Measurements from ENCODE around the gene CR1L. TPM values are rescaled to one million over a fixed set of nuclear protein-coding genes. Genes with fewer than 3 reads are reported as not detected.
"Not testable (repeated sequence)": the region's sequence is repeated elsewhere in the genome, so short reads cannot be mapped to it uniquely, and the experiment has no call there.

The CR1L gene
- polyA plus RNA-seq, 1 donor = 0.45 TPM

DNA sequence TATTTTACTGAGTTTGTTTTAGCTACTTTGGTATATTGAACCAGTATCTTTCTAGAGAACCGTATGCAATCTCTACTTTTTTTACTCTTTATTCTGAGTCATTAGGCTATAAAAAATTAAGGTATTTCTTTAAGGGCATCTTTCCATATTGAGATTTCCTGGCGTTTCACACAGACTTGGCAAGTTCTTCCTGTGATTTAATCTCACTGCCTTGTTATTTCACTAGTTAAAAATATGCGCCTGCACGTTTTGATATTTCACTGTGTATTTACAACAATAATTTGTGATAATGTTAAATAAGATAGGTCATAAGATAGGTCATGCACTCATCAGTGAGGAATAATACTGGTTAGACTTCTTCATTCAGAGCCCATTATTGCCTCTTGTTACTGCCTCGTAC is 16.2 kb upstream of the CR1L start:
- no peak overlapping the region for H3K27ac ChIP-seq (ENCODE audit: low read length)
- H3K4me3 ChIP-seq (ENCODE audit: low read length) = no peak overlapping the region
- H3K4me1 ChIP-seq (ENCODE audit: control insufficient read depth, insufficient read depth, low read length) = no peaks in the 10 kb centered on the region
- no peaks in the 10 kb centered on the region for H3K27me3 ChIP-seq (ENCODE audit: control insufficient read depth, insufficient read depth, low read length)
- no peaks in the 10 kb centered on the region for H3K9me3 ChIP-seq (ENCODE audit: control insufficient read depth, low read depth, low read length)
- 93% methylated on average over 3 of the region's 5 CpGs for WGBS (ENCODE audit: insufficient coverage, low lambda C conversion rate)
- DNase-seq = no peak
- H3K36me3 ChIP-seq (ENCODE audit: control insufficient read depth, insufficient read depth, low read length) = no peaks in the 10 kb centered on the region

DNA sequence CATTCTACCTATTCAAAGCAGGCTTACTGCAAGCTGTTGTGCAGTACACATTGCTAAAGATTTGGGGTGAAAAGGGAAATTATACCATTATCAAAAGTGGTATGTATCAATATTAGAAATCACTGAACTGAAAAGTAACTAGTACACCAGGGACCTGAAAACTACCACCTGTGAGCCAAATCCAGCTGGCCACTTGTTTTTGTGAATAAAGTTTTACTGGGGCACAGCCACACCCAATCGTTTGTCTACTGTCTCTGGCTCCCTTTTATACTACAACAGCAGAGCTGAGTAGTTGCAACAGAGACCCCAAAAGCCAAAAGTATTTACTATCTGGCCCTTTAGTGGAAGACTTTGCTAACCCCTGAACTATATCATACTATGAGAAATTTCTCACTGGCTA is 13.8 kb upstream of the CR1L start:
- WGBS (ENCODE audit: insufficient coverage, low lambda C conversion rate) = no CpG with 5 or more reads among the region's 1 CpG
- no peak for DNase-seq
- Histone ChIP-seq H3K27me3 (ENCODE audit: control insufficient read depth, insufficient read depth, low read length) (no peaks in the 10 kb centered on the region), H3K4me1 (ENCODE audit: control insufficient read depth, insufficient read depth, low read length) (peaks cover 6% of the 10 kb centered on the region), H3K9me3 (ENCODE audit: control insufficient read depth, low read depth, low read length) (no peaks in the 10 kb centered on the region), H3K27ac (ENCODE audit: low read length) (no peak overlapping the region), H3K4me3 (ENCODE audit: low read length) (no peak overlapping the region), H3K36me3 (ENCODE audit: control insufficient read depth, insufficient read depth, low read length) (no peaks in the 10 kb centered on the region)

DNA sequence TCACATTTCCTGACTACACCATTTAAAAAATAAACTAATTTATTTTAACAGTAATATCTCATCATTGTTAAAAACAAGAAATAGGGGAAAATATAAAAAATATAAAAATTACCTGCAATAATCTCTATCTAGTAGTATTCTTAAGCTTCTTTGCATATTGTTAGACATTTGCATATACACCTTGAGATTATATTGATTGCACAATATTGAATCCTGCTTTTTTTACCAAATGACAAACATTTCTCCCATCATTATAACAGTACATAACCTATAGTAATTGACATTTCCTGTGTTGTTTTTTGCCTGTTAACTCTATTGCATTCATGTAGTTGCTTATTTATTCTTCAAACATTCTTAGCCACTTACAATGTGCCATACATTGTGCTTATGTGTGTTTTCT is 11.7 kb upstream of the CR1L start:
- no peak for DNase-seq
- H3K4me1 ChIP-seq (ENCODE audit: control insufficient read depth, insufficient read depth, low read length) = peaks cover 6% of the 10 kb centered on the region
- no peak overlapping the region for H3K27ac ChIP-seq (ENCODE audit: low read length)
- no peaks in the 10 kb centered on the region for H3K36me3 ChIP-seq (ENCODE audit: control insufficient read depth, insufficient read depth, low read length)
- no peak overlapping the region for H3K4me3 ChIP-seq (ENCODE audit: low read length)
- H3K9me3 ChIP-seq (ENCODE audit: control insufficient read depth, low read depth, low read length) = no peaks in the 10 kb centered on the region
- no peaks in the 10 kb centered on the region for H3K27me3 ChIP-seq (ENCODE audit: control insufficient read depth, insufficient read depth, low read length)

DNA sequence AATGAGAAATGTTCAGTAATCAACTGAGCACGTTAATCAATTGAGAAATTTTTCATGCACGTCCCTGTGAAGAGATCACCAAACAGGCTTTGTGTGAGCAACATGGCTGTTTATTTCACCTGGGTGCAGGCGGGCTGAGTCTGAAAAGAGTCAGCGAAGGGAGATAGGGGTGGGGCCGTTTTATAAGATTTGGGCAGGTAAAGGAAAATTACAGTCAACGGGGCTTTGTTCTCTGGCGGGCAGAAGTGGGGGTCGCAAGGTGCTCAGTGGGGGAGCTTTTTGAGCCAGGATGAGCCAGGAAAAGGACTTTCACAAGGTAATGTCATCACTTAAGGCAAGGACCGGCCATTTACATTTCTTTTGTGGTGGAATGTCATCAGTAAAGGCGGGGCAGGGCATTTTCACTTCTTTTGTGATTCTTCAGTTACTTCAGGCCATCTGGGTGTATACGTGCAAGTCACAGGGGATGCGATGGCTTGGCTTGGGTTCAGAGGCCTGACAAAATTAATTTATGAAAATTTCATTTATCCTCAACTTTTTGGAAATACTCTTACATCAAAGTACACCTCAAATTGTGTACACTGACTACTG is 11.1 kb upstream of the CR1L start:
- not testable (repeated sequence) for H3K4me3 ChIP-seq (ENCODE audit: low read length); H3K36me3 ChIP-seq (ENCODE audit: control insufficient read depth, insufficient read depth, low read length); DNase-seq; H3K9me3 ChIP-seq (ENCODE audit: control insufficient read depth, low read depth, low read length); H3K4me1 ChIP-seq (ENCODE audit: control insufficient read depth, insufficient read depth, low read length); H3K27me3 ChIP-seq (ENCODE audit: control insufficient read depth, insufficient read depth, low read length); H3K27ac ChIP-seq (ENCODE audit: low read length)
- WGBS (ENCODE audit: insufficient coverage, low lambda C conversion rate) = 93% methylated on average over 3 of the region's 12 CpGs

DNA sequence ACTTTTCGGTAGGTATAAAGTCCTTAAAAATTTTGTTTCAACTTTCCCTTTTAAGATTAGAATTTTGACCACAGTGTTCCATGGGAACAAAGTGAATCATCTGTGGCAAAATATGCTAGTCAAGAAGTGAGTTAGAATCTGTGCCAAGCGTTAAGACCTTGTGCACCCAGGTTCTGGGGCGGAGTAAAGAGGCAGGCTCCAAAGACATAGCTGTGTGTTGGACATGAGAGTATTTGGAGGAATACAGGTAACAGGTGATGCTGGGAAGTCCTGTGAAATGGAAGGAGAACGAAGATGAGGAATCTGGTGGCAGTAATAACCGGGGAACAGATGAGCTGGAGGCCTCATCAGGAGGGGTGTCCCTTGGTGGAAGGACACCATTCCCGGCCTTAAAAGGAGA is 10.6 kb upstream of the CR1L start:
- H3K4me1 ChIP-seq (ENCODE audit: control insufficient read depth, insufficient read depth, low read length); H3K9me3 ChIP-seq (ENCODE audit: control insufficient read depth, low read depth, low read length); DNase-seq; H3K27me3 ChIP-seq (ENCODE audit: control insufficient read depth, insufficient read depth, low read length); H3K36me3 ChIP-seq (ENCODE audit: control insufficient read depth, insufficient read depth, low read length); H3K4me3 ChIP-seq (ENCODE audit: low read length); H3K27ac ChIP-seq (ENCODE audit: low read length): not testable (repeated sequence)
- WGBS (ENCODE audit: insufficient coverage, low lambda C conversion rate) = 100% methylated on average over 1 of the region's 6 CpGs

DNA sequence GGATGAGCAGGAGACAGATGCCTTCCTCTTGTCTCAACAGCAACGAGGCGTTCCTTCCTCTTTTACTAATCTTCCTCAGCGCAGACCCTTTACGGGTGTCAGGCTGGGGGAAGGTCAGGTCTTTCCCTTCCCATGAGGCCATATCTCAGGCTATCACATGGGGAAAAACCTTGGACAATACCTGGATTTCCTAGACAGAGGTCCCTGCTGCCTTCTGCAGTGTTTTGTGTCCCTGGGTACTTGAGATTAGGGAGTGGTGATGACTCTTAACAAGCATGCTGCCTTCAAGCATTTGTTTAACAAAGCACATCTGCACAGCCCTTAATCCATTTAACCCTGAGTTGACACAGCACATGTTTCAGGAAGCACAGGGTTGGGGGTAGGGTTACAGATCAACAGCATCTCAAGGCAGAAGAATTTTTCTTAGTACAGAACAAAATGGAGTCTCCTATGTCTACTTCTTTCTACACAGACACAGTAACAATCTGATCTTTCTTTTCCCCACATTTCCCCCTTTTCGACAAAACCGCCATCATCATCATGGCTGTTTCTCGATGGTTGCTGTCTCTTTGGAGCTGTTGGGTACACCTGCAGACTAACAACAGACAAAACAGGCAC is 9.3 kb upstream of the CR1L start:
- WGBS (ENCODE audit: insufficient coverage, low lambda C conversion rate) = 100% methylated on average over 1 of the region's 7 CpGs
- not testable (repeated sequence) for H3K4me3 ChIP-seq (ENCODE audit: low read length); H3K27me3 ChIP-seq (ENCODE audit: control insufficient read depth, insufficient read depth, low read length); H3K36me3 ChIP-seq (ENCODE audit: control insufficient read depth, insufficient read depth, low read length); H3K27ac ChIP-seq (ENCODE audit: low read length); H3K4me1 ChIP-seq (ENCODE audit: control insufficient read depth, insufficient read depth, low read length); DNase-seq; H3K9me3 ChIP-seq (ENCODE audit: control insufficient read depth, low read depth, low read length)

DNA sequence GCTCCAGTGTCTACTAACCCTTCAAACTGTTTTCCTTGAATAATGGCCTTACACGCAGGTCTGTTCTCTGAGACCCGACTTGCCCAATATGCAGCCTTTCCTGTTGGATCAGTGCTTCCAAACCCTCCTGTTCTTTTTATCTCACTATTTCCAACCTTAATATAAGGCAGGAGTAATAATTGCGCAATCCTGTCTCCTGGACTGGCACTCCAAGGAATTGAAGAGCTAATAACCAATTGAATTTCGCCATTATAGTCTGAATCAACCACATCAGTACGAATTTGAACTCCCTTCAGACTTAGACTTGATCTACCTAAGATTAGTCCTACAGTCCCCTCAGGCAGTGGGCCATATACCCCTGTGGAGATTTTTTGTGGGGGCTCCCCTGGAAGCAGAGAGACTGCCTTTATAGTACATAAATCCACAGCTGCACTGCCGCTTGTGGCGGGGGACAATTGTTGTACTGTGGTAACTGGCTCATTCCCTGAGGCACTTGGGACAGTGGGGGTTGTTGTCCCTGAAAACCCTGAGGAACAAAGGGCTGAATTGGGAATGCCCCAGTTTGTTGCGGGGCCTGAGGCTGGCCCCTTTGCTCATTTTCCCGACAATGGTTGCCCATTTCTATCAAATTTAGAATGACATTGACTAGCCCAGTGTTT is 6.3 kb upstream of the CR1L start:
- H3K4me1 ChIP-seq (ENCODE audit: control insufficient read depth, insufficient read depth, low read length); H3K36me3 ChIP-seq (ENCODE audit: control insufficient read depth, insufficient read depth, low read length); H3K4me3 ChIP-seq (ENCODE audit: low read length); H3K27me3 ChIP-seq (ENCODE audit: control insufficient read depth, insufficient read depth, low read length); H3K27ac ChIP-seq (ENCODE audit: low read length); H3K9me3 ChIP-seq (ENCODE audit: control insufficient read depth, low read depth, low read length); DNase-seq: not testable (repeated sequence)
- WGBS (ENCODE audit: insufficient coverage, low lambda C conversion rate) = 87% methylated on average over 3 of the region's 9 CpGs

DNA sequence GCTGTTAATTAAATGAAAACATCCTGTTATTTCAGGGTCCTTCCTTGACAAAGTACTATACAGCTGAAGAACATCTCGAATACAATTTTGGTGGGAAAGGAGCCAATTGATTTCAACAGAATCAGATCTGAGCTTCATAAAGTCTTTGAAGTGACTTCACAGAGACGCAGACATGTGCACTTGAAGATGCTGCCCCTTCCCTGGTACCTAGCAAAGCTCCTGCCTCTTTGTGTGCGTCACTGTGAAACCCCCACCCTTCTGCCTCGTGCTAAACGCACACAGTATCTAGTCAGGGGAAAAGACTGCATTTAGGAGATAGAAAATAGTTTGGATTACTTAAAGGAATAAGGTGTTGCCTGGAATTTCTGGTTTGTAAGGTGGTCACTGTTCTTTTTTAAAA is 5.6 kb upstream of the CR1L start:
- WGBS (ENCODE audit: insufficient coverage, low lambda C conversion rate) = no CpG with 5 or more reads among the region's 5 CpGs
- H3K27ac ChIP-seq (ENCODE audit: low read length); H3K4me3 ChIP-seq (ENCODE audit: low read length); H3K9me3 ChIP-seq (ENCODE audit: control insufficient read depth, low read depth, low read length); H3K4me1 ChIP-seq (ENCODE audit: control insufficient read depth, insufficient read depth, low read length); H3K27me3 ChIP-seq (ENCODE audit: control insufficient read depth, insufficient read depth, low read length); DNase-seq; H3K36me3 ChIP-seq (ENCODE audit: control insufficient read depth, insufficient read depth, low read length): not testable (repeated sequence)

DNA sequence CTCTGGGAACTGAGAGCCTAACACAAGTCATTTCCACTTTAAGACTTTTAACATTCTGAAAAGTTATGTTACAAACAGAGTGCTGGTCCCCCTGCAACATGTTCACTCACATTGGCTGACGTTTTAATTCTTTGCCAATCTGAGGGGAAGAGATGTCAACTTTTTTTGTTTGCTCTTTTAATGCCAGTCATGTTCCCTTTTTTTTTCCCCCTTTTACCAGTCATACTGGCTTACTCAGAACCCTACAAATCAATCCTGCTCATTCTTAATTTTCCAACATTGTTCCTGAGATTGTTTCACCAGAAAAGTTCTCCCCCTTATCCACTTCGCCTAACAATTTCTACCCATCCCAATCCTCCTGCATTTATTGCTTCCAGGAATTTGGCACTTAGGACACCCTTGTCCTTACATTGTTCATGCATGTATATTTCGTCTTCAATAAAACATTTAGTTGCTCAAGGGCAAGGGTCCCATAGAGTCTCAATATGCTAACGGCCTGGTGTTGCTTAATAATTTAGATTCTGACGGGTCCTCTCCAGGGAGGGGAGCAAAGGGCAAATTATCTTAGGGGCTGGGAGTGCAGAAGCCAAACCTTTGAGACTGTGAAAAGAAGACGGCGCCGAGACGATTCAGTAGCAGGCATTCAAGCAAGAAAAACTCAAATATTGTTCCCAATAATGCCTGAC is 624 bp upstream of the CR1L start:
- Histone ChIP-seq H3K9me3 (ENCODE audit: control insufficient read depth, low read depth, low read length) (no peaks in the 10 kb centered on the region), H3K4me1 (ENCODE audit: control insufficient read depth, insufficient read depth, low read length) (peaks cover 12% of the 10 kb centered on the region), H3K27ac (ENCODE audit: low read length) (no peak overlapping the region), H3K36me3 (ENCODE audit: control insufficient read depth, insufficient read depth, low read length) (no peaks in the 10 kb centered on the region), H3K27me3 (ENCODE audit: control insufficient read depth, insufficient read depth, low read length) (peaks cover 12% of the 10 kb centered on the region), H3K4me3 (ENCODE audit: low read length) (no peak overlapping the region)
- no peak for DNase-seq
- 46% methylated on average over 3 of the region's 9 CpGs for WGBS (ENCODE audit: insufficient coverage, low lambda C conversion rate)

DNA sequence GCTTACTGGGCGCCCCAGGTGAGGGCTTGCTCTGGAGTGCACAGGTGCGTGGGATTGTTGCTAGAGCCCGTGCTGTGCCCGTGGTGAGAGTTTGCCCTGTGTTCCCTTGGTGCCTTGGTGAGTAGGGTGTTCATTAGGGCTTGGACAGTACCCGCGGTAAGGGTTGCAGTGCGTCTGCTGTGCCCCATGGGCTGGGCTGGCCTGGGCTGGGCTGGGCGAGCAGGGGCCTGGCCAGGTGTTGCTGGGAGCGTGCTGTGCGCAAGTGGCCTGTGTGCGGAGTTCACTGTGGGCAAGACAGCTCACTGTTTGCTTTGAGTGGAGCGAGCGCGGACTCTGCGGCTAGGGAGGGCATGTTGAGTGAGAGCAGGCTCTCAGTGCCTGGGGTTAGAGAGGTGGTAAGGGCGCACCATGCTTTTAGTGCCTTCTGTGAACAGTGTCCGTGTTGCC is 725 bp downstream of the CR1L start:
- WGBS (ENCODE audit: insufficient coverage, low lambda C conversion rate) = no CpG with 5 or more reads among the region's 17 CpGs
- DNase-seq = no peak
- no peak overlapping the region for H3K27ac ChIP-seq (ENCODE audit: low read length)
- peaks cover 16% of the 10 kb centered on the region for H3K4me1 ChIP-seq (ENCODE audit: control insufficient read depth, insufficient read depth, low read length)
- H3K9me3 ChIP-seq (ENCODE audit: control insufficient read depth, low read depth, low read length) = no peaks in the 10 kb centered on the region
- H3K36me3 ChIP-seq (ENCODE audit: control insufficient read depth, insufficient read depth, low read length) = no peaks in the 10 kb centered on the region
- H3K27me3 ChIP-seq (ENCODE audit: control insufficient read depth, insufficient read depth, low read length) = peaks cover 12% of the 10 kb centered on the region
- H3K4me3 ChIP-seq (ENCODE audit: low read length) = no peak overlapping the region
